HepG2 (cell line): ENCODE results near the gene YPEL4. TPM values are rescaled to one million over a fixed set of nuclear protein-coding genes. Genes with fewer than 3 reads are reported as not detected.

ENCODE experiments used
- ARID5B ChIP-seq: IDR thresholded peaks from 2 replicates; pipeline ENCODE4 v1.4.0; 2020; ENCODE audit warnings: mild to moderate bottlenecking, missing genetic modification reagents
- CBX5 ChIP-seq: sonication (generic); formaldehyde crosslinking; IDR thresholded peaks from 2 replicates; pipeline ENCODE4 v1.4.0; 2020; ENCODE audit warnings: missing genetic modification reagents, borderline replicate concordance
- CENPBD1 ChIP-seq: sonication (generic); formaldehyde crosslinking; IDR thresholded peaks from 2 replicates; pipeline ENCODE4 v1.8.0; 2022; ENCODE audit warnings: missing genetic modification reagents, low read depth, mild to moderate bottlenecking, borderline replicate concordance
- CSRNP2 ChIP-seq: sonication (generic); formaldehyde crosslinking; conservative IDR thresholded peaks from 2 replicates; pipeline ENCODE4 v1.8.0; 2022; ENCODE audit warnings: low read depth, missing genetic modification reagents
- JARID2 ChIP-seq: sonication (generic); formaldehyde crosslinking; IDR thresholded peaks from 2 replicates; pipeline ENCODE4 v1.8.1; 2023; ENCODE audit warnings: missing genetic modification reagents, inconsistent platforms; ENCODE audit not compliant: insufficient replicate concordance
- PLSCR1 ChIP-seq: sonication (generic); formaldehyde crosslinking; IDR thresholded peaks from 2 replicates; pipeline ENCODE4 v1.5.0; 2020; ENCODE audit warnings: missing genetic modification reagents, mild to moderate bottlenecking, borderline replicate concordance
- RBAK ChIP-seq: sonication (generic); formaldehyde crosslinking; IDR thresholded peaks from 2 replicates; pipeline ENCODE4 v1.5.1; 2020; ENCODE audit warnings: mild to moderate bottlenecking, missing genetic modification reagents
- REPIN1 ChIP-seq: sonication (generic); formaldehyde crosslinking; IDR thresholded peaks from 2 replicates; pipeline ENCODE4 v1.8.0; 2022; ENCODE audit warnings: missing genetic modification reagents, low read depth, mild to moderate bottlenecking, borderline replicate concordance
- SOX13 ChIP-seq, 3 experiments: fragments of 450-650 bp in 1 of 3; sonication (generic) in 1 of 3; formaldehyde crosslinking in 1 of 3; IDR thresholded peaks in 2 of 3; conservative IDR thresholded peaks in 1 of 3; 2 replicates each; pipeline versions ENCODE4 v1.5.0 to v1.6.1; 2016 to 2020; ENCODE audit warnings: antibody characterized with exemption in 1 of 3, mild to moderate bottlenecking in 1 of 3, missing compliant biosample characterization in 1 of 3, missing genetic modification reagents in 1 of 3, moderate library complexity in 1 of 3
- TP53 ChIP-seq: sonication (generic); formaldehyde crosslinking; conservative IDR thresholded peaks from 2 replicates; pipeline ENCODE4 v1.4.0; 2020; ENCODE audit warnings: missing genetic modification reagents
- ZNF274 ChIP-seq: sonication (generic); formaldehyde crosslinking; IDR thresholded peaks from 2 replicates; pipeline ENCODE4 v1.5.1; 2020; ENCODE audit warnings: mild to moderate bottlenecking, missing genetic modification reagents
- ZNF280D ChIP-seq: sonication (generic); formaldehyde crosslinking; IDR thresholded peaks from 2 replicates; pipeline ENCODE4 v1.5.1; 2020; ENCODE audit warnings: mild to moderate bottlenecking, missing genetic modification reagents
- ZNF343 ChIP-seq: sonication (generic); formaldehyde crosslinking; IDR thresholded peaks from 2 replicates; pipeline ENCODE4 v1.4.0; 2020; ENCODE audit warnings: mild to moderate bottlenecking, missing genetic modification reagents
- ZNF558 ChIP-seq: sonication (generic); formaldehyde crosslinking; IDR thresholded peaks from 2 replicates; pipeline ENCODE4 v1.9.0; 2022; ENCODE audit warnings: mild to moderate bottlenecking, missing genetic modification reagents, borderline replicate concordance
- polyA plus RNA-seq, 8 experiments: library from polyadenylated mRNA; depleted of rRNA in 3 of 8; stranded (reverse) in 7 of 8; unstranded in 1 of 8; fragments of >200 nt; fragmentation: Illumina TruSeq in 4 of 8; extraction: Trizol in 4 of 8; gene quantifications; 2 replicates each; pipeline versions ENCODE4 v1.2.1 to v1.2.3, GENCODE V29; 2011 to 2016; ENCODE audit warnings: low read depth in 4 of 8, missing spikeins in 1 of 8, mixed read lengths in 1 of 8; ENCODE audit not compliant: insufficient read depth in 1 of 8
- total RNA-seq, 5 experiments: library from RNA; depleted of rRNA; stranded (reverse); fragments of >200 nt; fragmentation: Illumina TruSeq; extraction: Trizol; gene quantifications; 2 replicates each; pipeline ENCODE4 v1.2.3, GENCODE V29; 2016; ENCODE audit warnings: low read depth in 1 of 5
- TF ChIP-seq, protein P1 (sequence below): IDR thresholded peaks from 2 replicates; pipeline ENCODE4 v1.6.1; 2018; ENCODE audit warnings: missing genetic modification reagents, mild to moderate bottlenecking, missing compliant biosample characterization

Gene YPEL4
- total and polyA plus RNA-seq, 2 of the 13 experiments (the other 11 are each of a cell fraction or from before 2014, with no cell fraction given): 0.04 TPM; not detected in 1

GRCh38 chr11:57657194-57658022, 7.7 kb upstream of the YPEL4 start, which contains the start of gene CLP1 (continued):
- TF ChIP-seq, protein P1, sequence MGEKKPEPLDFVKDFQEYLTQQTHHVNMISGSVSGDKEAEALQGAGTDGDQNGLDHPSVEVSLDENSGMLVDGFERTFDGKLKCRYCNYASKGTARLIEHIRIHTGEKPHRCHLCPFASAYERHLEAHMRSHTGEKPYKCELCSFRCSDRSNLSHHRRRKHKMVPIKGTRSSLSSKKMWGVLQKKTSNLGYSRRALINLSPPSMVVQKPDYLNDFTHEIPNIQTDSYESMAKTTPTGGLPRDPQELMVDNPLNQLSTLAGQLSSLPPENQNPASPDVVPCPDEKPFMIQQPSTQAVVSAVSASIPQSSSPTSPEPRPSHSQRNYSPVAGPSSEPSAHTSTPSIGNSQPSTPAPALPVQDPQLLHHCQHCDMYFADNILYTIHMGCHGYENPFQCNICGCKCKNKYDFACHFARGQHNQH (CRISPR knock-in tag): peak; percentile 70; the same call in 1 of the 2 replicates
- TF ChIP-seq ZNF280D (CRISPR knock-in tag) (no peak), CENPBD1 (no peak), CBX5 (CRISPR knock-in tag) (no peak), RBAK (no peak; the same call in none of the 2 replicates), REPIN1 (CRISPR knock-in tag) (peak; percentile 85), TP53 (0 out of 2 replicates have a peak, but pooled peaks have one; percentile 56), SOX13 (IDR thresholded peaks at IDR 0.05) (peak; percentile 18; the same call in 1 of the 2 replicates), SOX13 (CRISPR knock-in tag; conservative IDR thresholded peaks at IDR 0.05 in 1 of 2, IDR thresholded peaks at IDR 0.05 in 1 of 2) (peak in 1 of 2 experiments; percentile 85; a peak in 2 of 4 replicates), PLSCR1 (CRISPR knock-in tag) (no peak), ARID5B (CRISPR knock-in tag) (peak; percentile 63), ZNF274 (CRISPR knock-in tag) (peak; percentile 43; the same call in 1 of the 2 replicates), CSRNP2 (no peak), JARID2 (CRISPR knock-in tag) (no peak), ZNF343 (CRISPR knock-in tag) (0 out of 2 replicates have a peak, but pooled peaks have one; percentile 51), ZNF558 (CRISPR knock-in tag) (no peak)
